CD4-positive, alpha-beta T cell treated with Interferon alpha-2 for 1 hour (primary cell): Measurements from ENCODE around the gene SPTBN4.
"Not testable (repeated sequence)": the region's sequence is repeated elsewhere in the genome, so short reads cannot be mapped to it uniquely, and the experiment has no call there.

Experiments
- DNase-seq, 2 donors: peaks; one replicate each; pipeline ENCODE4 v3.0.0-alpha.2; 2020 to 2022

Gene SPTBN4

GRCh38 chr19:40533508-40533907 is 66.7 kb downstream of the SPTBN4 start:
- no peak for DNase-seq

GRCh38 chr19:40534148-40534547 is 67.3 kb downstream of the SPTBN4 start:
- DNase-seq: no peak

- DNase-seq: no peak
Observed at GRCh38 chr19:40539070-40539469, 72.3 kb downstream of the SPTBN4 start.

- DNase-seq: no peak
Observed at GRCh38 chr19:40542202-40542859, 75.5 kb downstream of the SPTBN4 start.

GRCh38 chr19:40543029-40543597 is 76.3 kb downstream of the SPTBN4 start:
- no peak for DNase-seq

GRCh38 chr19:40546153-40546841 is 79.5 kb downstream of the SPTBN4 start:
- DNase-seq: not testable (repeated sequence)

GRCh38 chr19:40547190-40547589 is 80.4 kb downstream of the SPTBN4 start:
- DNase-seq: not testable (repeated sequence)

- no peak for DNase-seq
Observed at GRCh38 chr19:40547836-40548235, 81.0 kb downstream of the SPTBN4 start.

GRCh38 chr19:40549007-40549708 is 82.4 kb downstream of the SPTBN4 start:
- peak; percentile 65 to 76 for DNase-seq

GRCh38 chr19:40550951-40551350 is 84.2 kb downstream of the SPTBN4 start:
- DNase-seq: no peak

- DNase-seq: no peak
Observed at GRCh38 chr19:40552848-40553247, 86.0 kb downstream of the SPTBN4 start.

- no peak for DNase-seq
Observed at GRCh38 chr19:40553885-40554857, 87.4 kb downstream of the SPTBN4 start.

- no peak for DNase-seq
Observed at GRCh38 chr19:40555978-40556689, 89.3 kb downstream of the SPTBN4 start.

- no peak for DNase-seq
Observed at GRCh38 chr19:40556953-40557530, 90.2 kb downstream of the SPTBN4 start.

- no peak for DNase-seq
Observed at GRCh38 chr19:40559394-40559793, 92.6 kb downstream of the SPTBN4 start.

GRCh38 chr19:40560092-40560507 is 93.3 kb downstream of the SPTBN4 start:
- no peak for DNase-seq

GRCh38 chr19:40561947-40562346 is 95.1 kb downstream of the SPTBN4 start:
- no peak for DNase-seq

GRCh38 chr19:40564535-40564934 is 97.7 kb downstream of the SPTBN4 start:
- DNase-seq: not testable (repeated sequence)

GRCh38 chr19:40565355-40565754 is 98.6 kb downstream of the SPTBN4 start:
- DNase-seq: no peak

- no peak for DNase-seq
Observed at GRCh38 chr19:40565910-40566495, 99.2 kb downstream of the SPTBN4 start.
